DMS114 treated with DMSO at 0.1 percent for 48 hours (cell line): ENCODE data around the gene COL7A1.
"Not testable (repeated sequence)": the region's sequence is repeated elsewhere in the genome, so short reads cannot be mapped to it uniquely, and the experiment has no call there.

ENCODE experiments used
- DNase-seq: peaks from one replicate; lab custom pipeline; 2025; ENCODE audit not compliant: unreplicated experiment; lab: John Stamatoyannopoulos, UW

COL7A1 gene

DNA sequence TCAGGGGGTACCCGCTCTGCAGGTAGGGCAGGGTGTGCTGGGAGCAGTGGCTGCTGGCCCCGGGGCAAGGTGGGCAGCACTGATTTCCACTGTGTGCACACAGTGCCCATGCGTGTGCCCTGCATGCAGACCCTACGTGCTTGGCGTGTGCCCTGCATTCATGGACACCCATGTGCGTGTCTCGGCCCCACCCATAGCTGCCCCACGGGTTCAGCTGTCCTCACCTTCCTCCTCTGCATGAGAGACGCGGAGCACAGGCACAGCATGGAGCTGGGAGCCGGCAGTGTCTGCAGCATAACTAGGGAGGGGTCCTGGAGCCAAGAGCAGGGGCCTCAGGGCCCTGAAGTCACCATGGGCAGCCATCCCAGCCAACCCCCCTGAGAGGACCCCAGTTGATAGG, 29.9 kb downstream of the COL7A1 start:
- DNase-seq = no peak

DNA sequence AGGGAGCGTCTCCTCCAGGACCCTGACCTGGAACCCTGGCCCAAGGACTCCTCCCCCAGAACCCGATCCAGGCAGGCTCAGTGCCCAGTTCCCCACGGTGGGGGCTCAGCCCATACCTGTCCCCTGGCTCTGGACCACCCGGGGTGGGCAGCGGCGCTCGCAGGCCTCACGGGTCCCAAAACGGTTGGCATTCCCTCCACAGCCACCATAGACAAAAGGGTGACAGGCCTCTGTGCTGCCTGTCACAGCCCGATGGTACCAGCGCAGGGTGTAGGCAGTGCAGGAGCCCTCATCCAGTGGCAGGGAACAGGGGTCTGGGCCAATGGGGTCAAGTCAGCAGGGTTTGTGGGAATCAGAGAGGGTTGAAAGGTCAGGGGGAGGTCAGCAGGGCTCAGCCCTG, 30.5 kb downstream of the COL7A1 start:
- DNase-seq = no peak

DNA sequence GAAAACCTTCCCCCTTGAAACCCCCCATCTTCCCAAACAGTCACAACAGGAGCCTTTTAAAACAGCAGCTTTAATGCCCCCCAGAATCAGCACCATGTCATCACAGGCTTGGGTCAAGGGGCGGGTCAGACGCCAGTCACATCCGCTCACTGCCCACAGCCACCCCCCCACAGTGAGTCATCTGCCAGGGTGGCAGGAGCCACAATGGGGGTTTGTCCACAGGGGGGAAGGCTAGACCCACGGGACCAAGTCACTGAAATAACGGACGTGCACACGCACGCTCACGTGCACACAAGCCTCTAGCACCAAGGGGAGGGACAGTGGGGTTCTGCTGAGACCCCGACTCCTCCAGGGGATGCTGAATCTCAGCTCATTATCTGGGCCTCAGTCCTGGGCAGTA, 31.1 kb downstream of the COL7A1 start:
- no peak for DNase-seq

DNA sequence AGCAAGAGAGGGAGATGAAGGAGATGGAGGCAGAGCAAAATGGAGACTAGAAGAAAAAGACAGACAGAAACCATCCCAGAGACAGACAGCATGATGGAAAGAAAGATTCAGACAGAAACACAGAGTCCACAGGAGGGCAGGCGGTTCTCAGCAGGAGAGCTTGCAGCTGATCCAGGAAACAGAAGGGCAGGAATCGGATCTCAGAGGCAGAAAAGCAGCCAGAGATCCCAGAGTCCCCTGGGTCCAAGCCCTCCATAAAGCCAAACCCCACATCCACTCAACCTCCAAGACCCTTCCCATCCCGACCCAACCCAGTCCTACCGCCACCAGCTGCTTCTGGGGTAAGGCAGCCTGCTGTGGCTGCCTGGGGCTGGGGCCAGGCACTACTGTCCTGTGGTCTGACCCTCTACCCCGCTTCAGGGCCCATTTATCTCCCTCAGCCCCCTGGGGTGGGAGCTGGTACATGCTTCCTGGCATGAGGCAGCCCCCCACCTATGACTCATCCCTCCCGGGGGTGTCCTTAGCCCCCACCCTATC, 31.7 kb downstream of the COL7A1 start, which contains the start of gene UCN2:
Gene UCN2, minus strand, starts transcription at position 400 of the 537 bp plus-strand sequence. CDS start 657 bp downstream, outside the sequence.
- no peak for DNase-seq

DNA sequence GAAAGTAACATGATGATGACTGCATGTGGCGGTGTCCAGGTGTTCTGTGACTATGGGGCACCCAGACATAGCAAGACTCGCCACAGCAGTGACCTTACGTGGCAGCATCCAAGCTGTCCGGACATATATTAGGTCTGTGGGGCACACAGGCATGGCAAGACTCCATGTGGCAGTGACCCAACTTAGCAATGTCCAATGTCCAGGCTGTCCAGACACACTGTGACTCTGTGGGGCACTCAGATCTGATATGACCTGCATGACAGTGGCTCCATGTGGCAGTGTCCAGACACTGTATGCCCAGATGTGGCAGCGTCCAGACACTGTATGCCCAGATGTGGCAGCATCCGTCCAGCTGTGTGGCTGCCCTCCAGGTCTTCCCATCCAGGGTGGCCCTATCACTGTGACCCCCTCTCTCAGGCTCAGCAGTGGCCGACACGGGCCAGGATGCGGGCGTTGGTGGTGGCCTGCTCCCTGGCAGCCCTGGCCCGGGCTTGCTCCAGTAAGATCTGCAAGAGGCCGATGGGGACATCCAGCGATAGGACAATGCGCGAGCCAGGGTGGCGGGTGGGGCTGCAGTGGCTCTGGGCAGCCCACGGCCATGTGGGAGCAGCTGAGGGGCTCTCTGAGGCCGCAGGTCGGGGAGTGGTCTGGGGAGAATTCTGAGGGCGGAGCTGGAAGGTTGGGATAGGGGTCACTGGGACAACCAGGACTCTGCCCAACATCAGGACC, 32.6 kb downstream of the COL7A1 start:
- no peak for DNase-seq

DNA sequence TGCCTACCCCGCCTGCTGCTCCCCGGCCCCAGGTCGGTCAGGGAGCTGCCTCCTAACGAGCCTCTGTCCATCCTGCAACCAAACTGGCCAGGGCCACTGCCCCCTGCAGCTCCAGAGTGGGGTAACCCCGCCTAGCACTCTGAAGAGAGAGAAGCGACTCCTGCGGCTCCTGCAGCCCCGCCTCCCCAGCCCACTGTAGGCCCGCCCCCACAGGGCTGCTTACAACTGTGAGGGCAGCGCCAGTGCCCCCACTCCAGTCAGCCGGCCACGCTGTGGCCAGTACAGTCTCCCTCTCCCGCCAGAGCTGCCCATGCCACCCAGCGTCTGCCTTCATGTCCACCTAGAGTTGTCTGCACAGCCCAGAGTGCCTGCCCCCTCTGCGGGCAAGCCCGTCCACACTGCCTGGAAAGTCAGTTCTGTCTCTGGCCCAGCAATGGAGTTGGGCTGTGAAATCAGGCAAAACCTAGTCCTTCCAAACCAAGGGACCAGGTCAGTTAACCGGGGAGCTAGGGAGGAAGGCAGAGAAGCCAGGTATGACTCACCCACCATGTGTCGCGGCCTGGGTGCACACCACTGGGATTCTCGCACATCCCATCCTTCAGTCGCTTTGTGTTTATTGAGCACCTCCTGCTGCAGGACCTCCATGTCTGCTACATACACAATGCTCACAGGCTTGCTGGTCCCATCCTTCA, 33.9 kb downstream of the COL7A1 start:
- DNase-seq = no peak

DNA sequence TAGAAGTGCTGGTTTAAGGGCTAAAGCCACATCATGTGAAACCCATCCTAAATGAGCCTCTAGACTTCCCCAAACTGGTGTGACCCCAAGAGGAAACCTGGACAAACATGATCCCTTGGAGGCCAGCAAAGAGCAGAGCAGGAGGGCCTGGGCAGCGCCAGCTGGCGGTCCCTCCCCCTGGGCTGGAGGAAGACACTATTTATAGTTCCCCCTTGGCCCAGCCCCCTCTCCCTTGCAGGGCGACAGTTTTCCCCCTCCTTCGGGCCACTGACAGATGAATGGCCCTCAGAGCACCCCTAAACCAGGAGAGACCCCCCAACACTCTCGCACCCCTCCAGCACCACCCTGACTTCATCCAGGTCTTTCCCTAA, 34.5 kb downstream of the COL7A1 start:
- no peak for DNase-seq

DNA sequence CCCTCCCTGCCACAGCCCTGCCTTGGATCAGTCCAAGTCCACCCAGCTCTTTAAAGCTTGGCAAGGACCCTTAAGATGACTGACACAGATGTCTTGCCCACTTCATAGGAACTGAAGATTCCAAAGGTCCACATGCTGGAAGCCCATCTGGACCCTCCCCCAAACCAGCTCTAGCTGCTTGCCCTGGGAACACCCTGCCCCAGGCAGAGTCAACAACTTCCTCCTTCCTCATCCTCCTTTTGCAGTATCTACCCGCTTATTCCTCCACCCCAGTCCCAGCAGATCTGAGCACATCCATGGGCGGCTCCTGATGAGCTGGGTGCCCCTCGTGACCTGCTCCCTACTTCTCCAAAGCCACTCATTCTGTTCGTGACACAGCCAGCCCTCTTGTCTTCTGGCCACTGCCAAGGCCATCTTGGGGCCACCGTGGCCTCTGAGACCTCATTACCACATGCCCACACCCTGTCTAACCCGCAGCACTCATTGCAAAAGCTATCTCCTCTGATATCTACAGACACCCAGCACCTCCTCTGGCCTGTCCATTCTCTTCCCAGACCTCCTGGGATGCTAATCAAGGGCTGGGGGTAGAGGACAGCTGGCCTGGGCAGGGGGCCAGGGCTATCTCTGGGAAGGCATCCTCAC, 36.5 kb downstream of the COL7A1 start:
- no peak for DNase-seq

DNA sequence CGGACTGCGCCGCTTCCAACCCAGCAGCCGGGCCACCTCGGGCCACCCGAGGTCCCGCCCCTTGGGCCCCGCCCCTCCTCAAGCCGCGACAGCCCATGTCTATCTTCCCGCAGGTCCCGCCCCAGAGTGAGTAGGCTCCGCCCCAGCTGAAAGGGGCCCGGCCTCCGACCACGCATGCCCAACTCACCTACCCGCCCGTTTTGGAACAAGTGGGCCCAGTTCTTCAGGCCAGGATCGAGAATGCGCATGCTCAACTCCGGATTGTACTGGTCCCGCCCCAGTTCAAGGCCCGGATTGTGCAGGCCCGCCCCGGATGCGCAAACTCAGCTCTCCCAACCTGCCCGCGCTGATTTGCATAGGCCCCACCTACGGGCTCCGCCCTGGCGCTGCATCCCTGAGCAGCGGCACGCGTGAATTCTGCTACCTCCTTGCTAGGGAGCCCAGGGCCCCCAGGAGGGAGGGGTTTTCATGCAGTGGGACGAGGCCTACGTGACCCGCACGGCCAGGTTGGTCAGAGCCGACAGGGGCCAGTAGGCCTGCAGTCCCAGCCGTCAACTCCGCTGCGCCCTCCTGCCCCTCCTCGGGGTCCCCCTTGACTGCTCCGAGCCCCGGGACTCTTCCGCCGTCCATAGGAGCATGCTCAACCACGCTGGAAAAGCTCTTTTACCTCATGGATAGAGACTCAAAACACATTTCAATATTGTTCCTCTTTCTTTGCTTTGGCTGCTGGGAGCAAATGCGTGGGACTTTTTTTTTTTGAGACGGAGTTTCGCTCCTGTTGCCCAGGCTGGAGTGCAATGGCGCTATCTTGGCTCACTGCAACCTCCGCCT, 38.1 kb downstream of the COL7A1 start, which contains the start of gene PFKFB4:
Gene PFKFB4, minus strand, starts transcription at position 8 of the 831 bp plus-strand sequence. CDS start 26 bp downstream, outside the sequence.
- peak; percentile 97 for DNase-seq

DNA sequence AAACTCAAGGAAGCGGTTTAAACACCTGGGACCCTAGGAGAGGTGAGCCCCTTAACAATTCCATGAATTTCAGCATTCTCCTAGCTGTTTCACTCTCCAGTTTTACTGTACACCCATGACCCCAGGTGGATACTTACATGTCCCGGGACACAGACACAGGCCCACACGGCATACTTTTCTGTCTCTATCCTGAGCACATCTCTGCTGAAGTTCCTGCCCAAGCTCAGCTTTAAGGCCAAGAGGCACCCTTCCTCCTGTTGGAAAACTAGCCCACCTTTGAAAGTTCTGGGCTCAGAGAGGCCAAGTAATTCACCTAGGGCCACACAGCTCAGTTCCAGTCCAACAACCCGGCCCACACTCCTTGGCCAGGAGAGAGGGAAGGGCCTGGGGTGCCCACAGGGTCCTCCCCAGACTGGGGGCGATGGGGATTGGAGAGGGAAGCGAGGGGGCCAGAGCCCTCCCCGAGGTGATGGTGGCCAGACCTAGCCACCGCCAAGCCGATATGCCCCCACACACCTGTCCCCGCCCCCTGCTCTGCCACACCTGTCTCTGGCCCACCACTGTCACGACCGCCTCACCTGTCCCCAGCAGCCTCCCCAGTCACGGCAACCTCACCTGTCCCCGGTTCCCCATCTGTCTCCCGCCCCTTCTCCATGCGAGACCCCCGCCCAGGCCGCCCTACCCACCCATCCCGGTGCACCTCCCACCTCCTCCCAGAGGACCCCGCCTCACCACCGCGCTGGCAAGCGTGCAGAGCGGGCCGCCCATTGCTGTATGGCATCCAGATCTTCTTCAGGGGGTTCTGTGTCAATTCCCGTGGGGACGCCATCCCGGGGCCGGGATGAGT, 39.0 kb downstream of the COL7A1 start:
- no peak for DNase-seq

DNA sequence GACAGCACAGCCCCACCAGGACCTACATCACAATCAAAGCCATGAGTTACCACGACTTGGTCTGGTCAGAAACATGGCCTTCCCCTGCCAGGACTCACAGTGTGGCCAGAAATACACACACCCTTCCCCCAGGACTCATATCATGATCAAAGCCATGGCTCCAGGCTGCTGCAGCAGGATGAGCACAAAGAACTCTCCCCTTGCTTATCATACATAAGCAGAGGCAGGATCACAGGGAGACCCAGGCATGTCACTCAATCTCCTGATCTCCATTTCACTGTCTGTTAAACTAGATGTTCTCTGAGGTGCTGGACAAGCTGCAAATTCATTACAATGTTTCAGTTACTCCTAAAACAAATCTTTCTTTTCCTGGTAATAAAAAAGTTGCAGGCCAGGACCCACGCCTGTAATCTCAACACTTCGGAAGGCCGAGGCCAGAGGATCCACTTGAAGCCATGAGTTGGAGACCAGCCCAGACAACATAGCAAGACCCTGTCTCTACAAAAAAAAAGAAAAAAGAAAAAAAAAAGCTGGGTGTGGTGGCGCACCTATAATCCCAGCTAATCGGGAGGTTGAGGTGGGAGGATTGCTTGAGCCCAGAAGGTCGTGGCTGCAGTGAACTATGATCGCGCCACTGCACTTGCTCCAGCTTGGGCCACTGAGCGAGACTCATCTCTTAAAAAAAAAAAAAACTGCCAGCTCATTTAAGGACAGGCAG, 39.7 kb downstream of the COL7A1 start:
- no peak for DNase-seq

DNA sequence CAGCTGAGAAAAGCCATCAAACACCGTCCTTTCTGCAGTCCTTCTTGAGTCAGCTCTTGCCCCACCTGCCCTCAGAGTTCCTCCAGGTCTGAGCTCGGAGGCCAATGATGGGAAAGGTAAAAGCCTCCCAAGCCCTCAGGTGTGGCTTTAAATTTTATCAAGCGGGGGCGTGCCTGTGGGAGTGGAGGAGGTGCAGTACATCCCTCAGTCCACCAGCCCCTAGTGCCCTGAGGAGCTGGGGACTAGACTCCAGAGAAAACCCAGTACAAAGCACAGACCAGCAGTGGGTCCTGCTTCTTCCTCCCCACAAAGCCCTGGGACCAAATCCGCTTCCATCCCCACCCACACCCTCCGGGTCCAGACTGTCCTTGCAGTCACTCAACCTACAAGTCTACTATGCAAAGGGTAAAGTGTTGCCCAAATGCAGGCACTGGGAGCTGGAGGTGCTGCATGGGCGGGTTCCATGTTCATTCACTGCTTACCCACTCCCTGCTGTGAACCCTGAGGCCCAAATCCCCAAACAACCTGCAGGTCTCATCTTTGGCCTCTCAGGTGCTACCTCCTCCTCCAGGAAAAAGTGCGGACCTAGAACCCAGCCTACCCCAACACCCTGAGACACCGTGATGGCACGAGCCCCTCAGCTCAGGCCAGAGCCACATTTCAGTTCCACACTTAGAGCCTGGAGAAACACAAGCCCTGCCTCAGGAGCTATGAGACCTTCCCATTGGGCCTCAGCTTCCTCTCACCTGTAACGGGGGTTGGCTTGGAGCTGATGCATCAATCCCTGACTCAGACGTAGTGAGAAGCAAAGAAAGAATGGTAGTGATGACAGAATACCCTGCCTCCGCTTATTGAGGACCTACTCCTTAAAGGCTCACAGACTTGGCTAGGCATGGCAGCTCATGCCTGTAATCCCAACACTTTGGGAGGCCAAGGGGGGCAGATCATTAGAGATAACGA, 41.0 kb downstream of the COL7A1 start:
- DNase-seq = no peak

DNA sequence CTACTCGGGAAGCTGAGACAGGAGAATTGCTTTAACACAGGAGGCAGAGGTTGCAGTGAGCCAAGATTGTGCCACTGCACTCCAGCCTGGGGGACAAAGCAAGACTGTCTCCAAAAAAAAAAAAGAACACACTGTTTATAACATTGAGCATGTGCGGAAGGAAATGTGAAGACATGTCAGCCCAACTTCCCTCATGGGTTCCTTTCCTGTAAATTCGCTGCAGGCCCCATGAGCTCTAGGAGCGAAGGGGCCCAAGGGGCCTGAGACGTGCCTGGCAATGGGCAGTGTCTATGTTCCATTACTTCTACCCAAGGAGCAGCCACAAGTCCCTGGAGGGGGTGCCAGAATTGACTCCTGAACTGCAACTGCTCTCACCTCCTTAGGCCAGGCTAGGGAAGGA, 41.8 kb downstream of the COL7A1 start:
- no peak for DNase-seq

DNA sequence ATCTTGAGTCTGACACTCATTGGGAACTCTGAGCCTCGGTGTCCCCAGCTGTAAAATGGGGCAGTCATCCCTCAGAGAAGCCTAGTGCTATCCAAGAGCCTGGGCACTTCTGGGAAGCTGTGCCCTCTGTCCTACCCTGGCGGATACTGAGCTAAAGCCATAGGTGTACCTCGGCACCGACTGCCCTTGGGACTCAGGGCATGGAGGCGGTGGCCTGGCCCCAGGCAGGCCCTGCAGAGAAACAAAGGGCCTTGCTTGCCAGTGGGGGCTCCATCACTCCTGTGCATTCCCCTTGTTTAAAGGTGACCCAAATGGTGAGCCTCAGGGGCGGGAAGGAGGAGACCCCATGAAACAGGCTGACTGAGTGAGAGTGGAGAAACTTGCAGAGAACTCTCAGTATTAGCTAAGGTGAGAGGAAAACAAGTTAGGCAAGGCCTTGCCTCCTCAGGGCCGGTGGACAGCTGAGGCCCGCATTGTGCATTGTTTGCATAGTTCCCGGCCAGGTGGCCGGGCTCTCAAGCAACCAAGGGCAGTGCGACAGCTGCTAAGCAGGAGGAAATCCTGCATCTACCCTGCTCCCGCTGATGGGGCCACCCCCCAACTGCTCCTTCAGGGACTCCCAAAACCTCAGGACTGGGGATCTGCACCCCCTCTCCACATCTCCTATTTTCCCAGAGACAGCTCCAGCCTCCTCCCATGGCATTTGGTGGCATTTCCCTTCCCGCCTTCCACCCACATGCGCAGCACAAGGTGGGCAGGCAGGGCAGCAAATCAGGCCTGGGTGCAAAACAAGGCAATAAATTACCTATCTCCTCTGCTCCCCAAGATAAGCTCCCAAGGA, 42.8 kb downstream of the COL7A1 start:
- no peak for DNase-seq

DNA sequence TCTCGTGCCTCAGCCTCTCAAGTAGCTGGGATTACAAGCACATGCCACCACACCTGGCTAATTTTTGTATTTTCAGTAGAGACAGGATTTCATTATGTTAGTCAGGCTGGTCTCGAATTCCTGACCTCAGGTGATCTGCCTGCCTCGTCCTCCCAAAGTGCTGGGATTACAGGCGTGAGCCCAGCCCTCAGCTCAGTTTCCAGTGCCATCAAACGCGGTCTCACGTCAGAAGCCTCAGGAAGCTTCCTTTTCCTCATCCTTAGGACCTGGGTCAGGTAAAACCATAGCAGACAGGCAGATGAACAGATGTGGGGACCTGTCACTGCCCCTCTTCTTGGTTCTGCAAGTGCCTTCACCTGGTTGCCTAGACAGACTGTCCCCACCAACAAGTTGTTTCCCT, 43.5 kb downstream of the COL7A1 start:
- DNase-seq = not testable (repeated sequence)

DNA sequence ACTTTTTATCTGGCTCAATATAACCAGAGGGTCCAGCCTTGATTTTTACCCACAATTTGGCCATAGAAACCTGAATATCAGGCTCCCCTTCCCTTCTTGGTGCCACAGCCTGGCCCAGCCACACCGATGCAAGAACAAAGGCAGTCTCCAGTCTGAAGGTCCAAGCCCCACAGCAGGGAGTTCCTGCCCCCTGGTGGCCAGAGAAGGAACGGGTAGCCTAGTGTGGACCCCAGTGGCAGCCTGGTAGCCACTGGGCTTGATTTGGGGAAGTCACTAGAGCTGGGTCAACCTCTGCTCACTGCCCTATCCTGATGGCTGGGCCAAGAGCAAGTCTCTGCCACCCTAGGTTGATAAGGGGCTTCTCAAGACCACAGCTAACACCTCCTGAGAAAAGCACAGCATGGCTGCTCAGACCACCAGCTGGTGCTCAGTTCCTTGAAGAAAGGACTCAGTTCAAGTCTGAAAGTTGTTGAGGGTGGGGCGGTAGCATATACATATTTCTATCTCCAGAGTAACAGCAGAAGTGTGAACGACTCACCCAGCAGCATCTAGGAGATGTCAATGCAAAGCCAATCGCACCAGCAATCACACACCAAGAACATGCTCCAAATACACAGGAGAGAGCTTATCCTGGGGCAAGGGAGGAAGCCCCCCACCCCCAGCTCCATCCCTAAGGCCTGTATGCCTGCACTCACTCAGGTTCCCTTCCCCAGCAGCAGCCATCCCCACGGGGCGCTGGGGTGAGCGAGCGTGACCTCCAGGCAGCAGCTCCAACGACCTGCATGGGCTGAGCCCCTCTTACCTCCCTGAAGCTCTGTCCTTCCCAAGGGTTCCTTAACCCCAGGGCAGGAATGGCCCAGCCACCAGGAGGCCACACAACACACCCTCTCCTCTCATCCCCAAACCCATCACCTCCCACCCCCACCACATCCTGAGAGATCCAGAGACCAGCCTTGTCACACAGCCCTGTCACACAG, 46.1 kb downstream of the COL7A1 start:
- DNase-seq = peak; percentile 36
